Activated naive CD4-positive, alpha-beta T cell treated with anti-CD3 and anti-CD28 coated beads, Interleukin-2, amount 50 U/mL, for 24 hours (primary cell): Measurements from ENCODE around the gene FBRSL1.

ENCODE experiments used
- H3K27ac Mint-ChIP-seq: one replicate; pipeline ENCODE4 v1.8.0; 2021; ENCODE audit warnings: mild to moderate bottlenecking, mixed read lengths
- H3K27me3 Mint-ChIP-seq: one replicate; pipeline ENCODE4 v1.8.0; 2021; ENCODE audit warnings: mixed read lengths
- H3K36me3 Mint-ChIP-seq: one replicate; pipeline ENCODE4 v1.8.0; 2021; ENCODE audit warnings: mixed read lengths
- H3K4me1 Mint-ChIP-seq: one replicate; pipeline ENCODE4 v1.8.0; 2021; ENCODE audit warnings: mixed read lengths
- H3K4me3 Mint-ChIP-seq: one replicate; pipeline ENCODE4 v1.8.0; 2021; ENCODE audit warnings: mild to moderate bottlenecking, mixed read lengths
- H3K9me3 Mint-ChIP-seq: one replicate; pipeline ENCODE4 v1.8.0; 2021; ENCODE audit warnings: mixed read lengths

FBRSL1 gene

DNA sequence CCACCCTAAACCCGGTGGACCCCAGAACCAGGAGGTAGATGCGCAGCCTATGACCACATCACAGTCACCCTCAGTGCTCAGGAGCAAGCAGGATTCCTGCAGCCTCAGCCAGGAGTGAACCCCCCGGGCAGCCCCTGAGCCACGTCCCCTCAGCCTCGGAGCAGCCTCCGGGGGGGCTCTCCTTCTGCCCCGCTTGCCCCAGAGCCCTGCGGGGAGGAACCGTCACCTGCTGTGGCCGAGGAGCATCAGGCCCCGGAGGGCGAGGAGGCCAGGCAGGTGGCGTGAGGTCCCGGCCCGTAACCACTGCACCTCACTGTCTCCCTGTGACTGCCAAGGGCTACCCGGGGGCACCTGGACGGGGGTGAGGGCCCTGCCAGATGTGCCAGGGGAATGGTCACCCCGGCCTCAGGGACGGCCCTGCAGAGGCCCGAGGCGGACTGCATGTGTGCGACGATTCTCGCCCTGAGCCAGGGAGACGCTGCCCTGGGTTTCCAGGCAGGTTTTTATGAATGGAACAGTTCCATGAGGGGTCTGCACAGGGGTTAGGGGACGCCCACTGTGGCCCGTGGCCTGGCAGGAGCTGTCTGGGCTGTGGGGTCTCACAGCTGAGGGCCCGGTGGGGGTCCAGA lies 58.6 kb downstream of the FBRSL1 start:
- H3K27me3 Mint-ChIP-seq = no peaks in the 10 kb centered on the region
- H3K27ac Mint-ChIP-seq = no peak overlapping the region
- H3K9me3 Mint-ChIP-seq = no peaks in the 10 kb centered on the region
- peaks cover 6% of the 10 kb centered on the region for H3K4me1 Mint-ChIP-seq
- H3K4me3 Mint-ChIP-seq = no peak overlapping the region
- H3K36me3 Mint-ChIP-seq = peaks cover 2% of the 10 kb centered on the region

- H3K36me3 Mint-ChIP-seq = peaks cover 2% of the 10 kb centered on the region
- H3K27ac Mint-ChIP-seq = no peak overlapping the region
- no peaks in the 10 kb centered on the region for H3K27me3 Mint-ChIP-seq
- no peaks in the 10 kb centered on the region for H3K9me3 Mint-ChIP-seq
- H3K4me3 Mint-ChIP-seq = no peak overlapping the region
- peaks cover 6% of the 10 kb centered on the region for H3K4me1 Mint-ChIP-seq
Measured at GRCh38 chr12:132549059-132549458, 59.1 kb downstream of the FBRSL1 start.

DNA sequence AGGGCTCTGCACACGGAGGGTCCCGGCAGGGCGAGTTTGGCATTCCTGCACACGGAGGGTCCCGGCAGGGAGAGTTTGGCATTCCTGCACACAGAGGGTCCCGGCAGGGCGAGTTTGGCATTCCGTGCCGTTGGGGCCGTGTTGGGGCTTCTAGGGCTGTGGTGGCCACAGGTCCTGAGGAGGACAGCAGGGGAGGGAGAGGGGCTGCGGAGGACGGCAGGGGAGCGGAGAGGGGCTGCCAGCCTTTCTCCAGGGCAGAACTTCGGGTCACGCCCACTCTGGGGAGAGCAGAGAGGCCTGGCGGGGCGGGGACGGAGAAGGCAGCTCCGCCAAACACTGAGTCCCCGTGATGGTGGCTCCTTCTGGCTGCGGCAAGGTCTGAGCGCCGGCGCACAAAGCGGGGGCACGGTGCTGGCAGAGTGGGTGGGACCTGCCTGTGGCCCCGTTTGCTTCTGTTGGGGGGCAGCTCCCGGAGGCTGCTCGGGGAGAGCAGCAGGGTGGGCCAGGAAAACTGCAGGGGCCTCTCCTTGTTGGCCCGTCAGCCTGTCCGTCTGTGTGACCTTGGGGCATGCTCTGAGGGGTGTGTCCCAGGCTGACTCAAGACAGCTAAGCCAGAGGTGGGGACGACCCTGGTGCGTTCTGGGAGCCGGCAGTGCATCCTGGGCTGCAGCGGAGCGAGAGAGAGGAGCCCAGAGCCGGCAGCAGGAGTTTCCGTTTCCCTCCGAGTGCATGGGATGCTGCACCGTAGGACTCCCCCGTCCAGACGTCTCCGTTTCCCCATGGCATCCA lies 60.3 kb downstream of the FBRSL1 start:
- H3K27me3 Mint-ChIP-seq = no peaks in the 10 kb centered on the region
- no peak overlapping the region for H3K4me3 Mint-ChIP-seq
- H3K4me1 Mint-ChIP-seq = no peaks in the 10 kb centered on the region

DNA sequence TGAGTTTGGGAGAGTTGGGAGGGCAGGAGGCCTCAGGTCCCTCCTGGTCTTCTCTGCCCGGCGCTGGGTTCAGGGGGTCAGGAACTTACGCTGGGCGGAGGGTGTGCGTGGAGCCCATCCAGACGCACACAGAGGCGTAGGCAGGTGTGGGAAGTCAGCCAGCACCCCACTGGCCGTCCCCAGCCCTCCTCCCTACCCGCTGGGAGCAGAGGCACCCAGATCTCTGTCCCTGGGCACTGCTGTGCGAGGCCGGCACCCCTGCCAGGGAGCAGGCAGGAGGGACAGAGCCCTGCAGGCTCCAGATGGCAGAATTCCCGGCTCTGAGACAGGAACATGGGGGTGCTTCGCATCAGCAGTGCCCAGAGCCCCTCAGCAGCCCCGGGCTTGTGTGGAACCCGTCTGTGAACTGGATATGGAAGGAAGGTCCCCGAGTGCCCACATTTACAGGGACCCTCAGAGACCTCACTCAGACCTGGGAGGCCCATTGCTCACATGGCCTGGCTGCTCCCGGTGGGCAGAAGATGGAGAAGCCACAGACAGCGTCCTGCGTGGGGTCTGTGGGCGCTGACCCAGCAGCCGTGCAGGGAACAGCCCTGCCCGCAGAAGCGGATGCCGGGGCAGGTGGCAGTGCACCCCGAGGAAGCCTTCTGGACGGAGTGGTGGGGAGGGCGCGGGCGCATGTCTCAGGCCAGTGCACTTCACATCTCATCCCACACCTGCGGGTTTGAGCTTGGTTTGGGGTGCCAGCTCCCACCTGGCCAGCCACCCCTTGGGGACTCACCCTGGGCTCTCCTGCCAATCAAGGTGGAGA lies 61.1 kb downstream of the FBRSL1 start:
- peaks cover 2% of the 10 kb centered on the region for H3K36me3 Mint-ChIP-seq
- no peak overlapping the region for H3K27ac Mint-ChIP-seq
- no peaks in the 10 kb centered on the region for H3K4me1 Mint-ChIP-seq
- no peaks in the 10 kb centered on the region for H3K27me3 Mint-ChIP-seq
- H3K4me3 Mint-ChIP-seq = no peak overlapping the region
- H3K9me3 Mint-ChIP-seq = no peaks in the 10 kb centered on the region

More for the DNA sequence above, 60.3 kb downstream of the FBRSL1 start:
- Mint-ChIP-seq H3K36me3 (peaks cover 1% of the 10 kb centered on the region), H3K9me3 (no peaks in the 10 kb centered on the region), H3K27ac (no peak overlapping the region)

GRCh38 chr12:132551641-132552031 lies 61.7 kb downstream of the FBRSL1 start:
- H3K4me3 Mint-ChIP-seq = no peak overlapping the region
- H3K4me1 Mint-ChIP-seq = no peaks in the 10 kb centered on the region
- H3K27ac Mint-ChIP-seq = no peak overlapping the region
- H3K36me3 Mint-ChIP-seq = peaks cover 2% of the 10 kb centered on the region
- no peaks in the 10 kb centered on the region for H3K27me3 Mint-ChIP-seq
- H3K9me3 Mint-ChIP-seq = no peaks in the 10 kb centered on the region

DNA sequence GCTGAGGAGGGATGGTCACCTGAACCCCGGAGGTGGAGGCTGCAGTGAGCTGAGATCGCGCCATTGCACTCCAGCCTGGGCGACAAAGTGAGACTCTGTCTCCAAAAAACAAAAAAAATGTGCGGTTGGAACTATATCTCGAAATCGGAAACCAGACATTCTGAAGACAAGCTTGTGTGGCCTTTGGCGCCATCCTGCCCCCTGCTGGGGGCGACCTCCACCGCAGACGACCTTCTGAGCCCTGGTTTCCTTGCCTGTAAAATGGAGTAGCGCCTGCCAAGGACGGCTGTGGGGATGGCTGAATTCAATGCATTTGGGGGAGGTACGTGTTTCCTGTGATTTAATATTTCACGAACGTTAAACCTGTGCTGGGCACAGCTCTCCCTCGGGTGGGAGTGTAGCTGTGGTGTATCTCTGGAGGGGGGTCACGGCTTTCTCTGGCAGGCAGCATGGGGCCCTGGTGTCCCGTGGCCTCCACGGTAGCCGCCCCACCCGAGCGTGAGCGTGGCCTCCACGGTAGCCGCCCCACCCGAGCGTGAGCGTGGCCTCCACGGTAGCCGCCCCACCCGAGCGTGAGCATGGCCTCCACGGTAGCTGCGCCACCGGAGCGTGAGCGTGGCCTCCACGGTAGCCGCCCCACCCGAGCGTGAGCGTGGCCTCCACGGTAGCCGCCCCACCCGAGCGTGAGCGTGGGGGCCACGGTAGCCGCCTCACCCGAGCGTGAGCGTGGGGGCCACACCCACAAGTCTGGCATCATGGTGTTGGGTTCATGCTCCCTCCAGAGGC lies 65.1 kb downstream of the FBRSL1 start:
- no peak overlapping the region for H3K27ac Mint-ChIP-seq
- H3K36me3 Mint-ChIP-seq = peaks cover 2% of the 10 kb centered on the region
- no peaks in the 10 kb centered on the region for H3K9me3 Mint-ChIP-seq
- no peak overlapping the region for H3K4me3 Mint-ChIP-seq
- H3K4me1 Mint-ChIP-seq = peaks cover 13% of the 10 kb centered on the region
- no peaks in the 10 kb centered on the region for H3K27me3 Mint-ChIP-seq

GRCh38 chr12:132555686-132556085 lies 65.7 kb downstream of the FBRSL1 start:
- peak overlapping the region; percentile 76 for H3K27ac Mint-ChIP-seq
- H3K36me3 Mint-ChIP-seq = peaks cover 2% of the 10 kb centered on the region
- no peaks in the 10 kb centered on the region for H3K9me3 Mint-ChIP-seq
- no peaks in the 10 kb centered on the region for H3K27me3 Mint-ChIP-seq
- no peak overlapping the region for H3K4me3 Mint-ChIP-seq
- H3K4me1 Mint-ChIP-seq = peaks cover 13% of the 10 kb centered on the region

GRCh38 chr12:132556216-132556615 lies 66.3 kb downstream of the FBRSL1 start:
- Mint-ChIP-seq H3K4me1 (peaks cover 13% of the 10 kb centered on the region), H3K36me3 (peaks cover 2% of the 10 kb centered on the region), H3K27me3 (no peaks in the 10 kb centered on the region), H3K27ac (no peak overlapping the region), H3K9me3 (no peaks in the 10 kb centered on the region), H3K4me3 (no peak overlapping the region)

DNA sequence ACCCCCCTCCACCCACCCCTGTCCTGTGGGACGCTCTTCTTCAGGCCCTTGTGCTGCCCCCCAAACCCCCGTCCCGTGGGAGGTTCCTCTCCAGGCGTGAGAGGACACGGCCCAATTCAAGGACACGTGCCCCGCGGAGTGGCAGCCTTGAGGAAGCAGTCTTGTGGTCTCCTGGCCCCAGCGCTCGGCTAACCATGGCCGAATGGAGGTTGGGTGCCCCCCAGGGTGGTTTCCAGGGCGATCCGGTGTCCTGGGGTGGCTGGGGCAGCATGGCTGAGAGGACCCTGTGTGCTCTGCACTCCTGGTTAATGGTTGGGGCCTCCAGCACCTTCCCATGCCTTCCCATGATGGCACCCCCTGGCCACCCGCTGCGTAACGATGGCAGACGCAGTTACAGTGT lies 66.8 kb downstream of the FBRSL1 start:
- Mint-ChIP-seq H3K36me3 (peaks cover 2% of the 10 kb centered on the region), H3K4me3 (no peak overlapping the region), H3K9me3 (no peaks in the 10 kb centered on the region), H3K27me3 (no peaks in the 10 kb centered on the region), H3K4me1 (peaks cover 13% of the 10 kb centered on the region), H3K27ac (no peak overlapping the region)

- no peak overlapping the region for H3K27ac Mint-ChIP-seq
Measured at GRCh38 chr12:132557291-132558015, 67.5 kb downstream of the FBRSL1 start.

DNA sequence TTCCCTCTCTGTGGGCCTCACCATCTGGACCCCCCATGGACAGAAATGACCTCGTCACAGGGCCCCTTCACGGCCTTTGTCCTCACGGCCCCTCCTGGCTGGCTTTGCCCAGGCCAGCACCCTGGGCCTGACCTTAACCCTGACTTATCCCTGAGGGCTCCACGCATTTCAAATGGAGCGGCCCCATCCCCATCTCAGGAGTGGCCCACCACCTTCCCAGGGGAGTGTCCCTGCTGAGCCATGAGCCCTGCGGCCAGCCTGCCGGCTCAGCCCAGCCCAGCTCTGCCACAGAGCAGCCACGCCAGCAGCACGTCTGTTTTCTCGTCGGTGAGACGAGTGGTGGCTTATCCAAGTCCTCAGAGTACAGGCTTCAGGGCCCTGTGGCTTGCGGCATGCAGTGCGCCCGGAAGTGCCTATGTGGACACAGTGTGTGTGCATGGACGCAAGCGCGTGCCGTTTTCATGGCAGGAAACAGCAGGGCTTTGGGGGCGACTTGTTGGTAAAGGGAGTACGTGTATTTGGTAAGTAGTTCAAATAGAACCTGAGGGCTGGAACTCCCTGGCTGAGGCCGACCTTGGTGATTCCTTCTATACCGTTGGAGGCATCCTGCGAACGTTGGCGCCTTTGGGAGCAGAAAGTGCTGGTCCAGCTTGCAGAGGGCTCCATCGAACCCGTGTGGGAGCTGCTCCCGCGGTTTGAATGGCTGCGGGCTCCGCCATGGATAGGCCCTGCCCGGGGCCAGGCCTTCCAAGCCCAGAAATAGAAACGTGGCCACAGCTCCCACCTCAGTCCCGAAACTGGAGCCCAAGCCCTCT lies 68.3 kb downstream of the FBRSL1 start:
- peaks cover 13% of the 10 kb centered on the region for H3K4me1 Mint-ChIP-seq
- H3K27ac Mint-ChIP-seq = no peak overlapping the region
- H3K9me3 Mint-ChIP-seq = no peaks in the 10 kb centered on the region
- H3K27me3 Mint-ChIP-seq = no peaks in the 10 kb centered on the region
- peak overlapping the region; percentile 55 for H3K4me3 Mint-ChIP-seq
- peaks cover 2% of the 10 kb centered on the region for H3K36me3 Mint-ChIP-seq

More at GRCh38 chr12:132557291-132558015, 67.5 kb downstream of the FBRSL1 start:
- peaks cover 2% of the 10 kb centered on the region for H3K36me3 Mint-ChIP-seq
- H3K4me3 Mint-ChIP-seq = no peak overlapping the region
- no peaks in the 10 kb centered on the region for H3K27me3 Mint-ChIP-seq
- peaks cover 13% of the 10 kb centered on the region for H3K4me1 Mint-ChIP-seq
- no peaks in the 10 kb centered on the region for H3K9me3 Mint-ChIP-seq

GRCh38 chr12:132558861-132559623 lies 69.1 kb downstream of the FBRSL1 start:
- peaks cover 2% of the 10 kb centered on the region for H3K36me3 Mint-ChIP-seq
- H3K9me3 Mint-ChIP-seq = no peaks in the 10 kb centered on the region
- H3K4me3 Mint-ChIP-seq = peak overlapping the region; percentile 74
- no peak overlapping the region for H3K27ac Mint-ChIP-seq
- no peaks in the 10 kb centered on the region for H3K27me3 Mint-ChIP-seq
- peaks cover 13% of the 10 kb centered on the region for H3K4me1 Mint-ChIP-seq

- Mint-ChIP-seq H3K27ac (no peak overlapping the region), H3K4me3 (peak overlapping the region; percentile 74), H3K9me3 (no peaks in the 10 kb centered on the region), H3K36me3 (peaks cover 2% of the 10 kb centered on the region), H3K4me1 (peaks cover 13% of the 10 kb centered on the region), H3K27me3 (no peaks in the 10 kb centered on the region)
Measured at GRCh38 chr12:132559652-132560363, 69.9 kb downstream of the FBRSL1 start.
